ENCODE results near the gene NRROS. TPM values are rescaled to one million over a fixed set of nuclear protein-coding genes. Genes with fewer than 3 reads are reported as not detected.
A peak's percentile ranks its signal among the peaks of the same experiment; 100 is the strongest.

The NRROS gene
- total and polyA plus RNA-seq, 2 of the 13 experiments (the other 11 are each of a cell fraction or from before 2014, with no cell fraction given), result not detected

GRCh38 chr3:196666001-196666867, 26.7 kb downstream of the NRROS start:
- WGBS (ENCODE audit: low lambda C conversion rate), result 1% methylated on average over 23 of the region's 23 CpGs
- Histone ChIP-seq H3K27ac (ENCODE audit: extremely low read length, insufficient read depth, low read length) (peak overlapping the region; percentile 40), H2AFZ (ENCODE audit: low read length) (peak overlapping the region; percentile 45), H3K4me3 (replicated peaks in 1 of 3; ENCODE audit: insufficient read depth in 1 of 3, low read depth in 2 of 3, low read length in 3 of 3) (peak overlapping the region; percentile 1 to 52 (median 15); a peak in 2 of 6 replicates), H3K36me3 (replicated peaks in 1 of 2; ENCODE audit: control insufficient read depth in 1 of 2, insufficient read depth in 2 of 2, low read length in 2 of 2) (no peaks in the 10 kb centered on the region), H3K9me3 (ENCODE audit: low read length) (no peaks in the 10 kb centered on the region), H4K20me1 (ENCODE audit: insufficient read depth, low read length) (no peaks in the 10 kb centered on the region), H3K4me2 (ENCODE audit: low read depth, low read length) (peak overlapping the region; percentile 78), H3K27me3 (ENCODE audit: control insufficient read depth in 1 of 2, insufficient read depth in 2 of 2, low read length in 2 of 2) (peaks cover 0 to 7% of the 10 kb centered on the region in 2 experiments; a peak in 2 of 5 replicates), H3K79me2 (ENCODE audit: insufficient read depth, low read length) (no peaks in the 10 kb centered on the region), H3K9ac (ENCODE audit: insufficient read depth, low read depth, low read length) (peak overlapping the region; percentile 20; the same call in 1 of the 2 replicates), H3K4me1 (ENCODE audit: insufficient read depth, low read length) (peaks cover 34% of the 10 kb centered on the region)
- CTCF ChIA-PET (ENCODE audit: low intra/inter-chr PET ratio, low total read pairs), result no interaction called here
- ATAC-seq (peak; percentile 88), DNase-seq (ENCODE audit: low spot score) (peak; percentile 91), FAIRE-seq (peak; percentile 69)
- POLR2A ChIA-PET, result interaction anchor here (0.7 to 0.8 kb wide), 2 partner anchors 29 to 202 kb away, joined by 3 read pairs; partner anchors contain the start of gene SENP5
- in situ Hi-C loops (cut with HindIII; ENCODE audit: extremely low pct_ligation_motif_present, low pct_unique_long_range_greater_than_20kb), result no loop called here
- no TSS peak for BruUV-seq (replicated peaks)
- intact Hi-C loops (cut with micrococcal nuclease; ENCODE audit: unreplicated experiment), result loop anchor here (1.0 kb wide), 1 partner anchor 34 kb away; no protein-coding TSS in a partner anchor
- TF ChIP-seq DPF2 (CRISPR knock-in tag; IDR thresholded peaks at IDR 0.05; ENCODE audit: borderline replicate concordance, low read depth) (no peak), DBP (CRISPR knock-in tag; IDR thresholded peaks at IDR 0.05; ENCODE audit: not compliant biosample characterization) (no peak), REPIN1 (CRISPR knock-in tag; IDR thresholded peaks at IDR 0.05; ENCODE audit: borderline replicate concordance, low read depth) (0 out of 2 replicates have a peak, but pooled peaks have one; percentile 23), ZNF761 (CRISPR knock-in tag; conservative IDR thresholded peaks at IDR 0.05) (no peak), DRAP1 (CRISPR knock-in tag; IDR thresholded peaks at IDR 0.05) (0 out of 2 replicates have a peak, but pooled peaks have one; percentile 18), ZNF720 (CRISPR knock-in tag; IDR thresholded peaks at IDR 0.05) (no peak), CREM (IDR thresholded peaks at IDR 0.05) (peak; percentile 37; the same call in 1 of the 2 replicates), CREM (CRISPR knock-in tag; IDR thresholded peaks at IDR 0.05) (no peak), PAXIP1 (CRISPR knock-in tag; conservative IDR thresholded peaks at IDR 0.05) (0 out of 2 replicates have a peak, but pooled peaks have one; percentile 11), SMYD3 (CRISPR knock-in tag; IDR thresholded peaks at IDR 0.05) (no peak), ZNF333 (CRISPR knock-in tag; IDR thresholded peaks at IDR 0.05; ENCODE audit: borderline replicate concordance) (no peak)
- TF ChIP-seq, protein P1, sequence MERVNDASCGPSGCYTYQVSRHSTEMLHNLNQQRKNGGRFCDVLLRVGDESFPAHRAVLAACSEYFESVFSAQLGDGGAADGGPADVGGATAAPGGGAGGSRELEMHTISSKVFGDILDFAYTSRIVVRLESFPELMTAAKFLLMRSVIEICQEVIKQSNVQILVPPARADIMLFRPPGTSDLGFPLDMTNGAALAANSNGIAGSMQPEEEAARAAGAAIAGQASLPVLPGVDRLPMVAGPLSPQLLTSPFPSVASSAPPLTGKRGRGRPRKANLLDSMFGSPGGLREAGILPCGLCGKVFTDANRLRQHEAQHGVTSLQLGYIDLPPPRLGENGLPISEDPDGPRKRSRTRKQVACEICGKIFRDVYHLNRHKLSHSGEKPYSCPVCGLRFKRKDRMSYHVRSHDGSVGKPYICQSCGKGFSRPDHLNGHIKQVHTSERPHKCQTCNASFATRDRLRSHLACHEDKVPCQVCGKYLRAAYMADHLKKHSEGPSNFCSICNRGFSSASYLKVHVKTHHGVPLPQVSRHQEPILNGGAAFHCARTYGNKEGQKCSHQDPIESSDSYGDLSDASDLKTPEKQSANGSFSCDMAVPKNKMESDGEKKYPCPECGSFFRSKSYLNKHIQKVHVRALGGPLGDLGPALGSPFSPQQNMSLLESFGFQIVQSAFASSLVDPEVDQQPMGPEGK (CRISPR knock-in tag; IDR thresholded peaks at IDR 0.05), result peak; percentile 54; the same call in 1 of the 2 replicates
- TF ChIP-seq, protein P2, sequence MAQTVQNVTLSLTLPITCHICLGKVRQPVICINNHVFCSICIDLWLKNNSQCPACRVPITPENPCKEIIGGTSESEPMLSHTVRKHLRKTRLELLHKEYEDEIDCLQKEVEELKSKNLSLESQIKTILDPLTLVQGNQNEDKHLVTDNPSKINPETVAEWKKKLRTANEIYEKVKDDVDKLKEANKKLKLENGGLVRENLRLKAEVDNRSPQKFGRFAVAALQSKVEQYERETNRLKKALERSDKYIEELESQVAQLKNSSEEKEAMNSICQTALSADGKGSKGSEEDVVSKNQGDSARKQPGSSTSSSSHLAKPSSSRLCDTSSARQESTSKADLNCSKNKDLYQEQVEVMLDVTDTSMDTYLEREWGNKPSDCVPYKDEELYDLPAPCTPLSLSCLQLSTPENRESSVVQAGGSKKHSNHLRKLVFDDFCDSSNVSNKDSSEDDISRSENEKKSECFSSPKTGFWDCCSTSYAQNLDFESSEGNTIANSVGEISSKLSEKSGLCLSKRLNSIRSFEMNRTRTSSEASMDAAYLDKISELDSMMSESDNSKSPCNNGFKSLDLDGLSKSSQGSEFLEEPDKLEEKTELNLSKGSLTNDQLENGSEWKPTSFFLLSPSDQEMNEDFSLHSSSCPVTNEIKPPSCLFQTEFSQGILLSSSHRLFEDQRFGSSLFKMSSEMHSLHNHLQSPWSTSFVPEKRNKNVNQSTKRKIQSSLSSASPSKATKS (CRISPR knock-in tag; IDR thresholded peaks at IDR 0.05), result no peak

All from HepG2 (cell line).